Mesenchymal stem cell (in vitro differentiated cells and primary cell): ENCODE data around the gene SRD5A3.
"Not testable (repeated sequence)": the region's sequence is repeated elsewhere in the genome, so short reads cannot be mapped to it uniquely, and the experiment has no call there.

Source experiments
- DNase-seq: peaks from one replicate; pipeline ENCODE4 v3.0.0-alpha.2; 2013
- H2AFZ ChIP-seq: one replicate; pipeline ENCODE4 v1.6.1; 2013; ENCODE audit warnings: low read depth, mild to moderate bottlenecking, control low read depth, inconsistent platforms, low read length, moderate library complexity
- H2AK5ac ChIP-seq: 2 replicates; pipeline ENCODE4 v1.6.1; 2013; ENCODE audit warnings: low read length, moderate library complexity, mild to moderate bottlenecking, inconsistent platforms; ENCODE audit not compliant: severe bottlenecking
- H2BK120ac ChIP-seq: one replicate; pipeline ENCODE4 v1.6.1; 2013; ENCODE audit warnings: low read depth, mild to moderate bottlenecking, inconsistent platforms, low read length, moderate library complexity
- H2BK12ac ChIP-seq, 2 experiments: one replicate each; pipeline ENCODE4 v1.6.1; 2013; ENCODE audit warnings: inconsistent platforms in 2 of 2, low read length in 2 of 2, mild to moderate bottlenecking in 2 of 2, moderate library complexity in 2 of 2, control low read depth in 1 of 2
- H2BK15ac ChIP-seq: one replicate; pipeline ENCODE4 v1.6.1; 2013; ENCODE audit warnings: mild to moderate bottlenecking, low read depth, inconsistent platforms; ENCODE audit not compliant: poor library complexity, severe bottlenecking
- H2BK5ac ChIP-seq: 2 replicates; pipeline ENCODE4 v1.6.1; 2013; ENCODE audit warnings: low read depth, mild to moderate bottlenecking, low read length, control low read depth, inconsistent platforms; ENCODE audit not compliant: poor library complexity, severe bottlenecking
- H3K14ac ChIP-seq, 2 experiments: one replicate each; pipeline ENCODE4 v1.6.1; 2013; ENCODE audit warnings: inconsistent platforms in 2 of 2, low read length in 2 of 2, control low read depth in 1 of 2, mild to moderate bottlenecking in 1 of 2, moderate library complexity in 1 of 2
- H3K18ac ChIP-seq, 2 experiments: one replicate each; pipeline ENCODE4 v1.6.1; 2013; ENCODE audit warnings: inconsistent platforms in 2 of 2, low read length in 2 of 2, control low read depth in 1 of 2, low read depth in 1 of 2, mild to moderate bottlenecking in 1 of 2
- H3K23ac ChIP-seq, 2 experiments: one replicate each; pipeline ENCODE4 v1.6.1; 2013; ENCODE audit warnings: inconsistent platforms in 2 of 2, low read length in 2 of 2, mild to moderate bottlenecking in 2 of 2, moderate library complexity in 2 of 2, control low read depth in 1 of 2
- H3K27ac ChIP-seq: 2 replicates; pipeline ENCODE4 v1.5.1; 2013; ENCODE audit warnings: mild to moderate bottlenecking, moderate library complexity, low read length, control low read depth, inconsistent platforms; ENCODE audit not compliant: poor library complexity, severe bottlenecking
- H3K27me3 ChIP-seq, 2 experiments: 2 replicates each; pipeline versions ENCODE4 v1.6.1 to v1.7.0; 2013; ENCODE audit warnings: low read length in 2 of 2, mild to moderate bottlenecking in 2 of 2, moderate library complexity in 2 of 2, control low read depth in 1 of 2, inconsistent platforms in 1 of 2; ENCODE audit not compliant: control insufficient read depth in 1 of 2, insufficient read depth in 1 of 2
- H3K36me3 ChIP-seq, 2 experiments: 2 replicates each; pipeline versions ENCODE4 v1.6.1 to v1.7.0; 2013; ENCODE audit warnings: low read length in 2 of 2, control low read depth in 1 of 2, inconsistent platforms in 1 of 2, low read depth in 1 of 2, mild to moderate bottlenecking in 1 of 2; ENCODE audit not compliant: insufficient read depth in 2 of 2, control insufficient read depth in 1 of 2
- H3K4ac ChIP-seq, 2 experiments: one replicate each; pipeline ENCODE4 v1.6.1; 2013; ENCODE audit warnings: inconsistent platforms in 2 of 2, low read length in 2 of 2, mild to moderate bottlenecking in 2 of 2, moderate library complexity in 2 of 2, control low read depth in 1 of 2, low read depth in 1 of 2
- H3K4me1 ChIP-seq: 2 replicates; pipeline ENCODE4 v1.6.1; 2013; ENCODE audit warnings: low read depth, low read length, control low read depth; ENCODE audit not compliant: control insufficient read depth, insufficient read depth
- H3K4me2 ChIP-seq: 2 replicates; pipeline ENCODE4 v1.6.1; 2013; ENCODE audit warnings: low read length, mild to moderate bottlenecking, inconsistent platforms; ENCODE audit not compliant: poor library complexity, severe bottlenecking
- H3K4me3 ChIP-seq, 2 experiments: 2 replicates each; pipeline versions ENCODE4 v1.5.1 to v1.7.0; 2013; ENCODE audit warnings: low read length in 2 of 2, mild to moderate bottlenecking in 2 of 2, control low read depth in 1 of 2, low read depth in 1 of 2; ENCODE audit not compliant: insufficient read depth in 1 of 2
- H3K79me1 ChIP-seq: replicated peaks from 2 replicates; pipeline ENCODE4 v1.6.1; 2013; ENCODE audit warnings: mild to moderate bottlenecking, control low read depth, low read length, inconsistent platforms; ENCODE audit not compliant: poor library complexity, severe bottlenecking
- H3K9ac ChIP-seq: 2 replicates; pipeline ENCODE4 v1.7.0; 2013; ENCODE audit warnings: mild to moderate bottlenecking, low read length, moderate library complexity
- H3K9me3 ChIP-seq: 2 replicates; pipeline ENCODE4 v1.7.0; 2013; ENCODE audit warnings: mild to moderate bottlenecking, low read length; ENCODE audit not compliant: control insufficient read depth
- H4K8ac ChIP-seq: one replicate; pipeline ENCODE4 v1.6.1; 2013; ENCODE audit warnings: inconsistent platforms, mild to moderate bottlenecking, low read length, moderate library complexity
- H4K91ac ChIP-seq: one replicate; pipeline ENCODE4 v1.6.1; 2013; ENCODE audit warnings: mild to moderate bottlenecking, low read length, inconsistent platforms
- WGBS: methylation state at CpG from one replicate; pipeline ENCODE4 v1.1.7; 2013; ENCODE audit warnings: mixed read lengths; 5-methylcytosine and 5-hydroxymethylcytosine counted together

Gene SRD5A3

GRCh38 chr4:55351824-55352223 lies 5.8 kb downstream of the SRD5A3 start:
- Histone ChIP-seq H2AFZ (no peak overlapping the region), H3K36me3 (peaks cover 0 to 4% of the 10 kb centered on the region in 2 experiments), H3K9ac (no peak overlapping the region), H2AK5ac (no peak overlapping the region), H3K14ac (no peak overlapping the region), H3K4me2 (no peak overlapping the region), H2BK120ac (no peak overlapping the region), H3K79me1 (peaks cover 11% of the 10 kb centered on the region), H4K91ac (no peak overlapping the region), H3K18ac (no peak overlapping the region), H3K4me3 (no peak overlapping the region), H3K27me3 (no peaks in the 10 kb centered on the region), H2BK12ac (no peak overlapping the region), H2BK5ac (no peak overlapping the region), H3K4ac (no peak overlapping the region), H3K4me1 (peaks cover 9% of the 10 kb centered on the region), H4K8ac (no peak overlapping the region), H3K27ac (no peak overlapping the region), H3K9me3 (no peaks in the 10 kb centered on the region), H3K23ac (no peak overlapping the region), H2BK15ac (no peak overlapping the region)
- no peak for DNase-seq

- Histone ChIP-seq H3K27me3 (no peaks in the 10 kb centered on the region), H2AFZ (no peak overlapping the region), H3K4me1 (peaks cover 5% of the 10 kb centered on the region), H3K27ac (no peak overlapping the region), H2BK5ac (no peak overlapping the region), H3K14ac (no peak overlapping the region), H3K9me3 (no peaks in the 10 kb centered on the region), H3K18ac (no peak overlapping the region), H3K4me2 (no peak overlapping the region), H3K9ac (no peak overlapping the region), H4K91ac (no peak overlapping the region), H3K4me3 (no peak overlapping the region), H4K8ac (no peak overlapping the region), H3K4ac (no peak overlapping the region), H2BK120ac (no peak overlapping the region), H2BK12ac (no peak overlapping the region), H3K36me3 (peaks cover 0 to 4% of the 10 kb centered on the region in 2 experiments), H2AK5ac (no peak overlapping the region), H3K79me1 (peaks cover 8% of the 10 kb centered on the region), H2BK15ac (no peak overlapping the region), H3K23ac (no peak overlapping the region)
- 91% methylated on average over 2 of the region's 2 CpGs for WGBS
- DNase-seq: no peak
Observed at GRCh38 chr4:55352726-55353125, 6.7 kb downstream of the SRD5A3 start.

GRCh38 chr4:55353228-55353747 lies 7.2 kb downstream of the SRD5A3 start:
- H3K36me3 ChIP-seq, H3K14ac ChIP-seq, H2BK15ac ChIP-seq, H2AK5ac ChIP-seq, H2BK5ac ChIP-seq, H2BK120ac ChIP-seq, H3K23ac ChIP-seq, H3K4me2 ChIP-seq, H3K18ac ChIP-seq, DNase-seq, H3K27me3 ChIP-seq, H3K4me3 ChIP-seq, H4K91ac ChIP-seq, H3K4me1 ChIP-seq, H2BK12ac ChIP-seq, H3K9ac ChIP-seq, H3K4ac ChIP-seq, H4K8ac ChIP-seq, H3K9me3 ChIP-seq, H3K79me1 ChIP-seq, H3K27ac ChIP-seq, H2AFZ ChIP-seq: not testable (repeated sequence)
- WGBS: 94% methylated on average over 13 of the region's 13 CpGs

- Histone ChIP-seq H3K27ac (no peak overlapping the region), H3K27me3 (no peaks in the 10 kb centered on the region), H2BK12ac (no peak overlapping the region), H3K9ac (no peak overlapping the region), H3K4ac (no peak overlapping the region), H4K8ac (no peak overlapping the region), H4K91ac (no peak overlapping the region), H2BK120ac (no peak overlapping the region), H3K14ac (no peak overlapping the region), H3K79me1 (peaks cover 6% of the 10 kb centered on the region), H3K9me3 (no peaks in the 10 kb centered on the region), H3K23ac (no peak overlapping the region), H3K4me2 (no peak overlapping the region), H2AK5ac (no peak overlapping the region), H2AFZ (no peak overlapping the region), H3K4me1 (peaks cover 10% of the 10 kb centered on the region), H2BK5ac (no peak overlapping the region), H3K18ac (no peak overlapping the region), H2BK15ac (no peak overlapping the region), H3K4me3 (no peak overlapping the region), H3K36me3 (peaks cover 0 to 4% of the 10 kb centered on the region in 2 experiments)
- WGBS: 87% methylated on average over 8 of the region's 8 CpGs
- DNase-seq: no peak
Observed at GRCh38 chr4:55354648-55355047, 8.6 kb downstream of the SRD5A3 start.
